Adrenal gland (tissue), 5 donors: ENCODE results near the gene MRRF.

Experiments used
- POLR2A ChIP-seq, 2 donors: fragments of 450-650 bp; IDR thresholded peaks; one replicate each; pipeline ENCODE4 v1.6.1; 2017; ENCODE audit warnings: antibody characterized with exemption in 2 of 2, mild to moderate bottlenecking in 2 of 2, moderate library complexity in 1 of 2
- TF ChIP-seq, protein P1 (sequence below), 6 experiments: fragments of 450-650 bp in 4 of 6; fragments of 200-600 bp in 2 of 6; sonication (generic) in 1 of 6; IDR thresholded peaks; 1 replicate in 5 of 6; 2 replicates in 1 of 6; pipeline versions ENCODE4 v1.5.1 to v1.8.0; 2016 to 2021; ENCODE audit warnings: antibody characterized with exemption in 6 of 6, mild to moderate bottlenecking in 2 of 6, moderate library complexity in 1 of 6
- donor health status: DM: no; HTN: no; CAD: no.

- TF ChIP-seq, protein P1, sequence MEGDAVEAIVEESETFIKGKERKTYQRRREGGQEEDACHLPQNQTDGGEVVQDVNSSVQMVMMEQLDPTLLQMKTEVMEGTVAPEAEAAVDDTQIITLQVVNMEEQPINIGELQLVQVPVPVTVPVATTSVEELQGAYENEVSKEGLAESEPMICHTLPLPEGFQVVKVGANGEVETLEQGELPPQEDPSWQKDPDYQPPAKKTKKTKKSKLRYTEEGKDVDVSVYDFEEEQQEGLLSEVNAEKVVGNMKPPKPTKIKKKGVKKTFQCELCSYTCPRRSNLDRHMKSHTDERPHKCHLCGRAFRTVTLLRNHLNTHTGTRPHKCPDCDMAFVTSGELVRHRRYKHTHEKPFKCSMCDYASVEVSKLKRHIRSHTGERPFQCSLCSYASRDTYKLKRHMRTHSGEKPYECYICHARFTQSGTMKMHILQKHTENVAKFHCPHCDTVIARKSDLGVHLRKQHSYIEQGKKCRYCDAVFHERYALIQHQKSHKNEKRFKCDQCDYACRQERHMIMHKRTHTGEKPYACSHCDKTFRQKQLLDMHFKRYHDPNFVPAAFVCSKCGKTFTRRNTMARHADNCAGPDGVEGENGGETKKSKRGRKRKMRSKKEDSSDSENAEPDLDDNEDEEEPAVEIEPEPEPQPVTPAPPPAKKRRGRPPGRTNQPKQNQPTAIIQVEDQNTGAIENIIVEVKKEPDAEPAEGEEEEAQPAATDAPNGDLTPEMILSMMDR (IDR thresholded peaks at IDR 0.05), result no peak
- no peak for TF ChIP-seq POLR2A (IDR thresholded peaks at IDR 0.05)
These were observed 55.8 kb downstream of the MRRF start for GRCh38 chr9:122320413-122320881.
